HG03439 (cell line): ENCODE results near the gene KCNJ13.

Experiments used
- ATAC-seq: cut with Tn5 transposase; IDR thresholded peaks from one replicate; pipeline ENCODE4 v1.9.1; 2021; ENCODE audit warnings: mild to moderate bottlenecking, moderate library complexity; ENCODE audit not compliant: unreplicated experiment

KCNJ13 gene

DNA sequence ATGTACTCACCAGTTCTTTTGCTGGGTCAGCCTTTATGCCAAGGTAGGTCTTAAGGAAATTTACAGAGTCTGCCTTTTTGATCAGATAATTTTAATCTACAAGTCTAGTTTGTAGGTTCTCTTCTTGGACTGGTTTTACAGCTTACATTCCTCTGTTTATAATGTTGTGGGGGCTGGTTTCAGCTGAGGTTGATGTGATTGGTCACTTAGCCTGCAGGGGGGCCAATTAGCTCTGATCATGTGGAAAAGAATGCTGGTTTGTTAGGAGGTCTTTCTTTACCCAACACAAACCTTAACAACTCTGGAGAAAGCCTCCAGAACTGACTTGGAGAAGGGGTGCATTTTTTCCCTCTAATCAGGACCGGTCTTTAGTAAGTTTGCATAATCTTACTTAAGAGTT is at the start of gene KCNJ13:
TSS of gene KCNJ13 (minus strand) at position 131 of the 400 bp plus-strand sequence. CDS start 5,203 bp downstream, outside the sequence.
- ATAC-seq: no peak

DNA sequence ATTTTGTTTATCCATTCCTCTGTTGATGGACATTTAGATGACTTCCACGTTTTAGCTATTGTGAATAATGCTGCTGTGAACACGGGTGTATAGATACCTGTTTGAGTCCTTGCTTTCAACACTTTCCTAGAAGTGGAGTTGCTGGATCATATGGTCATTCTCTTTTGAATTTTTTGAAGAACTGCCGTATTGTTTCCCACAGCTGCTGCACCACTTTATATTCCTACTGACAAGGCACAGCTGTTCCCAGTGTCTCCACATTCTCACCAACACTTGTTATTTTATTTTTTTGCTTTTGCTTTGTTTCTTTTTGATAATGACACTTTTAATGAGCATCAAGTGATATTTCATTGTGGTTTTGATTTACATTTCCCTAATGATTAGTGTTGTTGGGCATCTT is 41.4 kb upstream of the KCNJ13 start:
- no peak for ATAC-seq

DNA sequence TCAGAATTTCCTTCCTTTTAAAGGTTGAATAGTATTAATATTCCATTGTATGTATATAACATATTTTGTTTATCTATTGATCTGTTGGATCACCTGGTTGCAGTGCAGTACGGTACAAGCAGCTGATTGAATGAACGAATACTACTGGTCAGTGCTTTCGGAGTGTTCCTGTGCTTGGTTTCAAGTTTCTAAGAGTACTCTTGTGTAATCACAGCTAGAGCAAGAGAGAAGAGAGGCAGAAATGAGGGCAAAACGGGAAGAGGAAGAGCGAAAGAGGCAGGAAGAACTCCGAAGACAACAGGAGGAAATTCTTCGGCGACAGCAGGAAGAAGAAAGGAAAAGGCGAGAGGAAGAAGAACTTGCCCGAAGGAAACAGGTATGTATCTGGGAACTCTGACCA is 40.3 kb upstream of the KCNJ13 start:
- ATAC-seq: no peak

DNA sequence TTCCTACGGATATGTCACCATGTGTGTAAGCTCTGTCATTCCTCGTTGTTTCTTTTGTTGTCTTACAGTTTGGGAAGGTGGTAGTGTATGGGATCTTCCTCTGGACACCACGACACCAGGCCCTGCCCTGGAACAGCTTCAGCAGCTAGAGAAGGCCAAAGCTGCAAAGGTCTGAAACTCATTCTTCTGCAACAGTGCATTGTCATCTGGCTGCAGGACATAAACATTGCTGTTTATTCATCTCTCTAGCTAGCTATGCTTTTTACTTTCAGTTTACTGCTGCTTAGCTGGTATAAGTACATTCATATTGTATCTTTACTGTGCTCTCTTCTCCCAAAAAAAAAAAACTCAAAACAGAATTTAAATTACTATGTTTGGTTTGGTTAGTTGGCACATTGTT is 39.2 kb upstream of the KCNJ13 start:
- ATAC-seq: no peak

DNA sequence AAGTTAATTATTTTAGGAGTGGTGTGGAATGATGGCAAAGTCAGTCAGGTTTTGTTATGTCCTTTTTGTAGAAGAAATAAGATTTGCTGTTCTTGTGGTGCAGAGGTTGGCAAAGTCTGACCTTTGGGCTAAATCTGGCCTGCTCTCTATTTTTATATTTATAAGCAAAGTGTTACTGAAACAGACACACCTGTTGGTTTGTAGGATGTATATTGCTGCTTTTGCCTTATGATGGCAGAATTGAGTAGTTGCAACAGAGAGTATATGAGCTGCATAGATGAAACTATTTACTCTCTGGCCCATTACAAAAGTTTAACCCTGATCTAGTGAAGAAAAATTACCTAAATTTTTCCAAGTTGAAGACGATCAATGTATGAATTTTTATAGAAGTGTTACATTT is 34.1 kb upstream of the KCNJ13 start:
- no peak for ATAC-seq

- ATAC-seq: no peak
Measured at GRCh38 chr2:232809349-232810124, 33.2 kb upstream of the KCNJ13 start.

DNA sequence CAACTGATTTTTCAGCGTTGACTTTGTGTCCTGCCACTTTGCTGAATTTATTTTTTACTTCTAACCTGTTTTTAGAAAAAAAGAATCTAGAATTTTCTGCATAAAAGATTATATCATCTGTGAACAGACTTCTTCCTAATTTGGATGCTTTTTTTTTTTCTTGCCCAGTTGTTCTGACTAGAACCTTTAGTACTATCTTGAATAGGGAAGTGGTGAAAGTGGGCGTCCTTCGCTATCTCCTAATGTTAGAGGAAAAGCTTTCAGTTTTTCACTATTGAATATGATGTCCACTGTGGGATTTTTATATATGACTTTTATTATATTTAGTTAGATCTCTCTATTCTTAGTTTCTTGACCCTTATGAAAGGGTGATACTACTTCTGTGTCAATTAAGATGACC is 25.7 kb upstream of the KCNJ13 start:
- ATAC-seq: no peak

GRCh38 chr2:232800166-232800565 is 23.8 kb upstream of the KCNJ13 start:
- ATAC-seq: no peak

GRCh38 chr2:232798187-232798586 is 21.8 kb upstream of the KCNJ13 start:
- no peak for ATAC-seq

DNA sequence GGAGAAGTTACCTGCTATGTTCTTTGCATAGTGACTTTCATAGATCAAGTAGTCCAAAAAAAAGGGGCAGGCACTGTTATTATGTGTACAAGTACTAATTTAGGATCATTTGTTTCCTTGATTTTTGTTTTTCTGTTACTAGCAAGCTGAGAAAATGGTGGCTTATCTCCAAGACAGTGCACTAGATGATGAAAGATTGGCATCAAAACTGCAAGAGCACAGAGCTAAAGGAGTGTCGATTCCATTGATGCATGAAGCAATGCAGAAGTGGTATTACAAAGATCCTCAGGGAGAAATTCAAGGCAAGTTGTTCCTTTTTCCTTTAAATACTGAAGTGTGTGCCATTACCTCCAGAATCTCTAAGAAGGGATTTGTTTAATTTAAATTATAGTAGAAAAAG is 19.6 kb upstream of the KCNJ13 start:
- ATAC-seq: no peak

- no peak for ATAC-seq
Measured at GRCh38 chr2:232794981-232795380, 18.6 kb upstream of the KCNJ13 start.

- ATAC-seq: no peak
Measured at GRCh38 chr2:232793271-232793670, 16.9 kb upstream of the KCNJ13 start.

- ATAC-seq: no peak
Measured at GRCh38 chr2:232791518-232791917, 15.2 kb upstream of the KCNJ13 start.

DNA sequence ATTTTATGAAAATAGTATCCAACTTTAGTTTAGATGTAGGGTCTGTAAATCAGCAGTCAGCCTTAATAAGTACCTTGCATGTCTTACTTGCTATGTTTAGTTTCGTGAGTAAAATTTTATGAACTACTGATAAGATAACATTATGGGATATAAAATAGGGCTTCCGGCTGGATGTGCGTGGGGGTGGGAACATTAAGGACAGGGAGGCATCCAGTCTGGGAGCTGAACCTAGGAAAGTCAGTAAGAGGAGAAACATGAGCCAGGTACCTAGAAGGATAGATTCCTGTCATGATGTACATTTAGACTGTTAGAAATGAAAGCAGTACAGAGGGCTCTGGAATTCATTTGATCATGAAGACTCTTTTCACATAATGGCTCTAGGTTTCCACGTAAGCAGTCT is 12.7 kb upstream of the KCNJ13 start:
- ATAC-seq: no peak

- ATAC-seq: no peak
Measured at GRCh38 chr2:232787806-232788205, 11.4 kb upstream of the KCNJ13 start.

GRCh38 chr2:232783278-232783677 is 6.9 kb upstream of the KCNJ13 start:
- ATAC-seq: no peak

- peak; percentile 77 for ATAC-seq
Measured at GRCh38 chr2:232781765-232782164, 5.4 kb upstream of the KCNJ13 start.

- ATAC-seq: no peak
Measured at GRCh38 chr2:232779934-232780333, 3.6 kb upstream of the KCNJ13 start.

DNA sequence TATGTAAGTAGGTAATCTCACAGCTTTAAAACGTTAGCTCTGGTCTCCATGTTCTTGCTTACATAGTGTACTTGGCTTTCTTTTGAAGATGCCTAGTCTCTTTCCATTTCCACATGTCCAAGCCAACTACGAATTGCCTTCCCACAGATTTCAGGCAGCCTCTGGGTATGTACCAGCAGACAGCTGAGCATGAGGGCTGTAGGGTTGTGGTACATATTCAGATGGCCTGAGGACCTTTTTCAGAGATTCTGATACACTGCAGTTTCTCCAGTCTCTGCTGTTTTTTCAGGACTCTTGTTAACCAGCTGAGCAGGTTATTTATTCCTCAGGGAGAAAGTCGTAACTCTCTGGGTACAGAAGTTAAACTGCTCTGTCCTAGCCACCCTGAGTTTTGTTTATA is 3.1 kb upstream of the KCNJ13 start:
- ATAC-seq: no peak

GRCh38 chr2:232777276-232777675 is 911 bp upstream of the KCNJ13 start:
- no peak for ATAC-seq

DNA sequence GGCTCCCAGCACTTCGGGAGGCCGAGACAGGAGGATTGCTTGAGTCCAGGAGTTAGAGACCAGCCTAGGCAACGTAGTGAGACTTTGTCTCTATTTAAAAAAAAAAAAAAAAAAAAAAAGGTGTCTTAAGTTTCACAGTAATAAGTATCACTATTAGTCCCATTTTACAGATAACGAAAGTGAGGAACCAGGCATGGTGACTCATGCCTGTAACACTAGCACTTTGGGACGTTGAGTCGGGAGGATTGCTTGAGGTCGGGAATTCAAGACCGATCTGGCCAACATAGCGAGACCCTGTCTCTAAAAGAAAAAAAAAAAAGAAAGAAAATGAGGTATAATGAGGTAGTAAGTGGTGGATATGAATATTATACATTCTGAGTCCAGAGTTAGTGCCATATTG is 2.5 kb downstream of the KCNJ13 start:
- no peak for ATAC-seq

DNA sequence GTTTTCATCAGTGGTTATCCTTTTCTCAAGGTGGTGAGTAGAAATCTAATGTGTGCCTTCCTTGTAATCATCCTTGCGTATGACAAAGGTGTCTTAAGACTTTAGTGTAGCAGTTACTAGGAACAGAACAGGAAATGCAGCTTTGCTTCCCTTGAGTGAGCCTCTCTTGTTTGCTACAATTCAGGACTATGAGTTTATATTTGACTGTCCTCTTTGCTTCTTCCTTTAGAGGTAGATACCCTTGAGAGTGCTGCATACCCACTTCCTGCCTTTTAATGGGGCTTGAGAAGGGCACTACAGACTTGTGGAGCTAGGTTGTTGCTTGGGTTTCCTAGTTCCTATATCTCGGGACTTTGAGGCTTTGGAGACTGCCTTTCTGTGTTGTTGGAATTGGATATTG is 3.8 kb downstream of the KCNJ13 start:
- no peak for ATAC-seq

GRCh38 chr2:232771870-232772269 is 4.5 kb downstream of the KCNJ13 start:
- ATAC-seq: no peak
